Neural cell (in vitro differentiated cells): Measurements from ENCODE around the gene AK8. TPM values are rescaled to one million over a fixed set of nuclear protein-coding genes. Genes with fewer than 3 reads are reported as not detected.

Experiments used
- H2AFZ ChIP-seq: fragments of 200-600, 300-800 bp; sonication (generic), shearing (Covaris generic); 2 replicates; pipeline ENCODE4 v1.6.0; 2014; ENCODE audit warnings: low read depth, mild to moderate bottlenecking, antibody characterized with exemption, low read length, moderate library complexity
- H3F3A ChIP-seq: fragments of 200-600 bp; shearing (Covaris generic); 2 replicates; pipeline ENCODE4 v1.6.1; 2016; ENCODE audit warnings: mild to moderate bottlenecking, moderate library complexity, mixed read lengths, antibody characterized with exemption, low read length; ENCODE audit not compliant: insufficient read depth, poor library complexity, severe bottlenecking
- H3K27ac ChIP-seq: fragments of 200-600, 300-800 bp; sonication (generic), shearing (Covaris generic); 2 replicates; pipeline ENCODE4 v1.5.1; 2014; ENCODE audit warnings: mild to moderate bottlenecking, low read length, moderate library complexity
- H3K27me3 ChIP-seq: fragments of 300-800, 200-600 bp; sonication (generic), shearing (Covaris generic); 2 replicates; pipeline ENCODE4 v1.6.0; 2014; ENCODE audit warnings: mild to moderate bottlenecking, low read depth, low read length, moderate library complexity; ENCODE audit not compliant: insufficient read depth
- H3K36me3 ChIP-seq: fragments of 300-800, 200-600 bp; sonication (generic), shearing (Covaris generic); 2 replicates; pipeline ENCODE4 v1.5.1; 2014; ENCODE audit warnings: mild to moderate bottlenecking, antibody characterized with exemption, low read length, moderate library complexity; ENCODE audit not compliant: insufficient read depth
- H3K4me2 ChIP-seq: fragments of 300-800, 200-600 bp; sonication (generic), shearing (Covaris generic); 2 replicates; pipeline ENCODE4 v1.6.0; 2014; ENCODE audit warnings: mild to moderate bottlenecking, low read length
- H3K4me3 ChIP-seq: fragments of 300-800, 200-600 bp; sonication (generic), shearing (Covaris generic); 2 replicates; pipeline ENCODE4 v1.5.1; 2014; ENCODE audit warnings: mild to moderate bottlenecking, low read length, moderate library complexity
- H3K79me2 ChIP-seq: fragments of 200-600 bp; shearing (Covaris generic); replicated peaks from 2 replicates; pipeline ENCODE4 v1.6.0; 2014; ENCODE audit warnings: mild to moderate bottlenecking, low read length, moderate library complexity; ENCODE audit not compliant: insufficient read depth
- H3K9ac ChIP-seq: fragments of 300-800, 200-600 bp; sonication (generic), shearing (Covaris generic); 2 replicates; pipeline ENCODE4 v1.6.1; 2016; ENCODE audit warnings: mild to moderate bottlenecking, low read length, mixed read lengths
- H3K9me2 ChIP-seq: fragments of 200-600 bp; shearing (Covaris generic); 2 replicates; pipeline ENCODE4 v1.6.1; 2016; ENCODE audit warnings: mild to moderate bottlenecking, low read length, mixed read lengths; ENCODE audit not compliant: insufficient read depth
- H3K9me3 ChIP-seq: fragments of 200-600, 300-800 bp; sonication (generic), shearing (Covaris generic); 2 replicates; pipeline ENCODE4 v1.6.1; 2016; ENCODE audit warnings: mild to moderate bottlenecking, mixed run types, low read length, moderate library complexity, mixed read lengths
- H4K20me1 ChIP-seq: fragments of 200-600 bp; shearing (Covaris generic); 2 replicates; pipeline ENCODE4 v1.6.1; 2016; ENCODE audit warnings: mild to moderate bottlenecking, mixed run types; ENCODE audit not compliant: insufficient read depth
- CTCF ChIP-seq: fragments of 450-650 bp; IDR thresholded peaks from 2 replicates; pipeline ENCODE4 v1.5.1; 2014; ENCODE audit warnings: antibody characterized with exemption, mild to moderate bottlenecking, moderate library complexity; ENCODE audit not compliant: poor library complexity, severe bottlenecking
- EP300 ChIP-seq: fragments of 450-650 bp; conservative IDR thresholded peaks from 2 replicates; pipeline ENCODE4 v1.6.1; 2014; ENCODE audit warnings: antibody characterized with exemption, mild to moderate bottlenecking, moderate library complexity; ENCODE audit not compliant: poor library complexity, severe bottlenecking
- EZH2 ChIP-seq: fragments of 200-600, 300-800 bp; shearing (Covaris generic), sonication (generic); IDR thresholded peaks from 2 replicates; pipeline ENCODE4 v1.6.1; 2014; ENCODE audit warnings: antibody characterized with exemption, low read length, borderline replicate concordance, mild to moderate bottlenecking; ENCODE audit not compliant: insufficient read depth, poor library complexity, severe bottlenecking
- MXI1 ChIP-seq: fragments of 450-650 bp; conservative IDR thresholded peaks from 2 replicates; pipeline ENCODE4 v1.6.1; 2014; ENCODE audit warnings: antibody characterized with exemption, mild to moderate bottlenecking; ENCODE audit not compliant: poor library complexity, severe bottlenecking
- POLR2AphosphoS5 ChIP-seq: IDR thresholded peaks from 2 replicates; pipeline ENCODE4 v1.6.1; 2012
- RAD21 ChIP-seq: fragments of 450-650 bp; conservative IDR thresholded peaks from 2 replicates; pipeline ENCODE4 v1.6.1; 2014; ENCODE audit warnings: antibody characterized with exemption, mild to moderate bottlenecking, moderate library complexity
- REST ChIP-seq: IDR thresholded peaks from 2 replicates; pipeline ENCODE4 v1.6.1; 2012; ENCODE audit warnings: borderline replicate concordance
- SMC3 ChIP-seq: fragments of 450-650 bp; conservative IDR thresholded peaks from 2 replicates; pipeline ENCODE4 v1.6.1; 2014; ENCODE audit warnings: antibody characterized with exemption, mild to moderate bottlenecking, moderate library complexity; ENCODE audit not compliant: poor library complexity
- TAF1 ChIP-seq: IDR thresholded peaks from 2 replicates; pipeline ENCODE4 v1.6.1; 2012; ENCODE audit warnings: low read depth
- polyA plus RNA-seq: library from polyadenylated mRNA; depleted of rRNA; stranded (reverse); fragments of >200 nt; gene quantifications from 2 replicates; pipeline ENCODE4 v1.2.3, GENCODE V29; 2014

Gene AK8
- polyA plus RNA-seq, 1 donor from 2014 or later, result 0.71 TPM

DNA sequence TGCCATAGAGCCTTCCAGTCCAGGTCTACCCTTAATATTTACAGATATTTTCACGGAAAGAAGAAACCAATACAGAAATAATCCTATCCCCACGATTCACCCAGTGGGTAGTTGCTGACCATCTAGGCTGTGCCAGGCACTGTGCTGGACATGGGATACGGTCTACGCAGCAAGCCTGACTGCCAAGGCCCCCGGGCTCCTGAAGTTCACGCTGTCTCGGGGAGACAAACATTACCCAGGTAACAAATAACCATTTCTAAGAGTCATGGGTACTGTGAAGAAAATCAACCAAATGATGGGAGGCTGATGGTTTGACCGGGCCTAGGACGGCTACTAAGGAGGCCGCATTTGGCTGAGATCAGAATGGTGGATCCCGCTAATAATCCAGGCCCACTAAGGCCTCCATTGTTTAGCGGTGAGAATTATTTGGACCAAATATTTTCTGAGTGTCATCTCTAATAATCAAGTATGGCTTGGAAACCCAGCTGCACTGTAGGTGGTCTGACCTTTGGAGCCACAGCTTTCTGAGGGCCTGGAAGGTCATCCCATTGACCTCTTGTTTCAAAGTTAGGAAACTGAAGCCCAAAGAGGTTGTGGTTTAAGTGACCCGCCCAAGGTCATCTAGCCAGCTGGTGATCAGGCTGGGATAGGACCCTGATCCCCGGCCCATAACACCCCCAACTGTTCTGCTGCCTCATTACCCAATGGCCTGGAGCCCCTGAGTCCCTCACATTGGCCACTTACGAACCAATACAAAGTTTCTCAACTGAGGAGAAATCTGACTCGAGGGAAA lies 82.4 kb downstream of the AK8 start:
- Histone ChIP-seq H2AFZ (no peak overlapping the region), H4K20me1 (no peaks in the 10 kb centered on the region), H3F3A (no peaks in the 10 kb centered on the region), H3K27me3 (no peaks in the 10 kb centered on the region), H3K9me3 (no peaks in the 10 kb centered on the region), H3K4me2 (no peak overlapping the region), H3K9me2 (no peaks in the 10 kb centered on the region), H3K9ac (no peak overlapping the region), H3K4me3 (no peak overlapping the region), H3K79me2 (no peaks in the 10 kb centered on the region), H3K27ac (no peak overlapping the region), H3K36me3 (no peaks in the 10 kb centered on the region)
- TF ChIP-seq POLR2AphosphoS5 (no peak), MXI1 (no peak), EP300 (no peak), SMC3 (no peak), EZH2 (no peak), REST (no peak), RAD21 (no peak), TAF1 (no peak)

- no peaks in the 10 kb centered on the region for H3K9me3 ChIP-seq
- TF ChIP-seq REST (no peak), RAD21 (no peak), EZH2 (no peak), CTCF (no peak), EP300 (no peak), MXI1 (no peak)
- H3K27ac ChIP-seq, result no peak overlapping the region
- no peak overlapping the region for H3K4me3 ChIP-seq
- no peaks in the 10 kb centered on the region for H3K27me3 ChIP-seq
- H3K79me2 ChIP-seq, result no peaks in the 10 kb centered on the region
- no peak overlapping the region for H3K4me2 ChIP-seq
- no peaks in the 10 kb centered on the region for H4K20me1 ChIP-seq
- no peaks in the 10 kb centered on the region for H3K36me3 ChIP-seq
- H3K9me2 ChIP-seq, result no peaks in the 10 kb centered on the region
- no peak overlapping the region for H2AFZ ChIP-seq
- H3K9ac ChIP-seq, result no peak overlapping the region
- no peaks in the 10 kb centered on the region for H3F3A ChIP-seq
Measured at GRCh38 chr9:132794730-132795380, 83.2 kb downstream of the AK8 start.
